Activated T-helper 17 cell treated with anti-CD3 and anti-CD28 coated beads, Interleukin-2, amount 50 U/mL, for 72 hours (primary cell): ENCODE data around the gene VWCE. TPM values are rescaled to one million over a fixed set of nuclear protein-coding genes. Genes with fewer than 3 reads are reported as not detected.

ENCODE experiments used
- ATAC-seq: fragments of 150-1000 bp; cut with Tn5 transposase; replicated peaks from 2 replicates; pipeline ENCODE4 v1.10.0; 2021; ENCODE audit warnings: mild to moderate bottlenecking, moderate library complexity
- H3K27ac Mint-ChIP-seq: one replicate; pipeline ENCODE4 v1.8.0; 2022; ENCODE audit warnings: mixed read lengths
- H3K27me3 Mint-ChIP-seq: one replicate; pipeline ENCODE4 v1.8.0; 2022; ENCODE audit warnings: mixed read lengths
- H3K36me3 Mint-ChIP-seq: one replicate; pipeline ENCODE4 v1.8.0; 2022; ENCODE audit warnings: low read depth, mild to moderate bottlenecking, mixed read lengths
- H3K4me1 Mint-ChIP-seq: one replicate; pipeline ENCODE4 v1.8.0; 2022; ENCODE audit warnings: mixed read lengths
- H3K4me3 Mint-ChIP-seq: one replicate; pipeline ENCODE4 v1.8.0; 2022; ENCODE audit warnings: mild to moderate bottlenecking, mixed read lengths
- H3K9me3 Mint-ChIP-seq: one replicate; pipeline ENCODE4 v1.8.0; 2022; ENCODE audit warnings: mixed read lengths
- total RNA-seq, 2 donors: library from RNA; stranded (reverse); gene quantifications; one replicate each; pipeline ENCODE4 v1.2.3, GENCODE V29; 2022

VWCE gene
- total RNA-seq, 2 donors from 2014 or later: 8.6 to 11.1 TPM

- Mint-ChIP-seq H3K27ac (no peak overlapping the region), H3K4me3 (no peak overlapping the region), H3K27me3 (no peaks in the 10 kb centered on the region), H3K4me1 (no peaks in the 10 kb centered on the region), H3K36me3 (no peaks in the 10 kb centered on the region), H3K9me3 (no peaks in the 10 kb centered on the region)
- ATAC-seq: no peak
Measured at GRCh38 chr11:61307354-61307753, 12.2 kb upstream of the VWCE start.

- Mint-ChIP-seq H3K9me3 (no peaks in the 10 kb centered on the region), H3K4me3 (no peak overlapping the region), H3K36me3 (no peaks in the 10 kb centered on the region), H3K4me1 (no peaks in the 10 kb centered on the region), H3K27me3 (no peaks in the 10 kb centered on the region), H3K27ac (no peak overlapping the region)
- no peak for ATAC-seq
Measured at GRCh38 chr11:61306221-61306620, 11.1 kb upstream of the VWCE start.

- Mint-ChIP-seq H3K27me3 (no peaks in the 10 kb centered on the region), H3K27ac (no peak overlapping the region), H3K9me3 (no peaks in the 10 kb centered on the region), H3K4me3 (no peak overlapping the region), H3K36me3 (no peaks in the 10 kb centered on the region), H3K4me1 (peaks cover 1% of the 10 kb centered on the region)
- ATAC-seq: no peak
Measured at GRCh38 chr11:61305417-61305816, 10.3 kb upstream of the VWCE start.

- no peaks in the 10 kb centered on the region for H3K36me3 Mint-ChIP-seq
- H3K27ac Mint-ChIP-seq: no peak overlapping the region
- peaks cover 4% of the 10 kb centered on the region for H3K4me1 Mint-ChIP-seq
- no peaks in the 10 kb centered on the region for H3K9me3 Mint-ChIP-seq
- H3K4me3 Mint-ChIP-seq: no peak overlapping the region
- no peaks in the 10 kb centered on the region for H3K27me3 Mint-ChIP-seq
- ATAC-seq: no peak
Measured at GRCh38 chr11:61303725-61304124, 8.6 kb upstream of the VWCE start.

- Mint-ChIP-seq H3K27ac (no peak overlapping the region), H3K27me3 (no peaks in the 10 kb centered on the region), H3K4me3 (no peak overlapping the region), H3K9me3 (no peaks in the 10 kb centered on the region), H3K36me3 (no peaks in the 10 kb centered on the region), H3K4me1 (peaks cover 10% of the 10 kb centered on the region)
- no peak for ATAC-seq
Measured at GRCh38 chr11:61302550-61302949, 7.4 kb upstream of the VWCE start.

GRCh38 chr11:61298663-61299244, 3.6 kb upstream of the VWCE start:
- peak overlapping the region; percentile 10 for H3K27ac Mint-ChIP-seq
- peaks cover 17% of the 10 kb centered on the region for H3K4me1 Mint-ChIP-seq
- H3K27me3 Mint-ChIP-seq: peaks cover 3% of the 10 kb centered on the region

GRCh38 chr11:61297746-61298145, 2.6 kb upstream of the VWCE start:
- H3K27me3 Mint-ChIP-seq: peaks cover 6% of the 10 kb centered on the region
- peak overlapping the region; percentile 23 for H3K4me3 Mint-ChIP-seq
- H3K27ac Mint-ChIP-seq: peak overlapping the region; percentile 23
- peak; percentile 10 for ATAC-seq
- H3K4me1 Mint-ChIP-seq: peaks cover 17% of the 10 kb centered on the region
- no peaks in the 10 kb centered on the region for H3K9me3 Mint-ChIP-seq
- no peaks in the 10 kb centered on the region for H3K36me3 Mint-ChIP-seq

More at GRCh38 chr11:61298663-61299244, 3.6 kb upstream of the VWCE start:
- H3K4me3 Mint-ChIP-seq: no peak overlapping the region
- no peaks in the 10 kb centered on the region for H3K36me3 Mint-ChIP-seq
- H3K9me3 Mint-ChIP-seq: no peaks in the 10 kb centered on the region
- no peak for ATAC-seq

GRCh38 chr11:61297341-61297740, 2.2 kb upstream of the VWCE start:
- Mint-ChIP-seq H3K36me3 (no peaks in the 10 kb centered on the region), H3K4me1 (peaks cover 17% of the 10 kb centered on the region), H3K27ac (peak overlapping the region; percentile 23), H3K4me3 (peak overlapping the region; percentile 23), H3K9me3 (no peaks in the 10 kb centered on the region), H3K27me3 (peaks cover 9% of the 10 kb centered on the region)
- no peak for ATAC-seq

GRCh38 chr11:61295596-61295926, 445 bp upstream of the VWCE start:
- no peaks in the 10 kb centered on the region for H3K9me3 Mint-ChIP-seq
- H3K4me3 Mint-ChIP-seq: peak overlapping the region; percentile 24
- H3K4me1 Mint-ChIP-seq: peaks cover 17% of the 10 kb centered on the region
- no peaks in the 10 kb centered on the region for H3K36me3 Mint-ChIP-seq
- H3K27me3 Mint-ChIP-seq: peaks cover 12% of the 10 kb centered on the region
- ATAC-seq: no peak
- no peak overlapping the region for H3K27ac Mint-ChIP-seq

- Mint-ChIP-seq H3K27me3 (peaks cover 12% of the 10 kb centered on the region), H3K4me3 (peak overlapping the region; percentile 79), H3K27ac (peak overlapping the region; percentile 63), H3K36me3 (no peaks in the 10 kb centered on the region), H3K9me3 (no peaks in the 10 kb centered on the region), H3K4me1 (peaks cover 12% of the 10 kb centered on the region)
- peak; percentile 54 for ATAC-seq
Measured at GRCh38 chr11:61293867-61294716, 1.0 kb downstream of the VWCE start.

- ATAC-seq: no peak
- Mint-ChIP-seq H3K27me3 (peaks cover 12% of the 10 kb centered on the region), H3K9me3 (no peaks in the 10 kb centered on the region), H3K4me3 (no peak overlapping the region), H3K4me1 (peaks cover 5% of the 10 kb centered on the region), H3K36me3 (no peaks in the 10 kb centered on the region), H3K27ac (no peak overlapping the region)
Measured at GRCh38 chr11:61292356-61292755, 2.8 kb downstream of the VWCE start.

- Mint-ChIP-seq H3K4me1 (no peaks in the 10 kb centered on the region), H3K36me3 (no peaks in the 10 kb centered on the region), H3K27ac (no peak overlapping the region), H3K9me3 (no peaks in the 10 kb centered on the region), H3K4me3 (no peak overlapping the region), H3K27me3 (peaks cover 8% of the 10 kb centered on the region)
- ATAC-seq: no peak
Measured at GRCh38 chr11:61290905-61291690, 4.0 kb downstream of the VWCE start.

- ATAC-seq: no peak
- no peak overlapping the region for H3K4me3 Mint-ChIP-seq
- no peaks in the 10 kb centered on the region for H3K36me3 Mint-ChIP-seq
- no peaks in the 10 kb centered on the region for H3K9me3 Mint-ChIP-seq
- H3K27me3 Mint-ChIP-seq: peaks cover 4% of the 10 kb centered on the region
- no peak overlapping the region for H3K27ac Mint-ChIP-seq
- no peaks in the 10 kb centered on the region for H3K4me1 Mint-ChIP-seq
Measured at GRCh38 chr11:61287338-61287977, 7.7 kb downstream of the VWCE start.

- Mint-ChIP-seq H3K27ac (no peak overlapping the region), H3K27me3 (no peaks in the 10 kb centered on the region), H3K4me1 (no peaks in the 10 kb centered on the region), H3K4me3 (no peak overlapping the region), H3K9me3 (no peaks in the 10 kb centered on the region), H3K36me3 (no peaks in the 10 kb centered on the region)
- ATAC-seq: no peak
Measured at GRCh38 chr11:61283613-61284012, 11.5 kb downstream of the VWCE start.
